NK-92 (cell line): Measurements from ENCODE around the gene MEGF6.

ENCODE experiments used
- DNase-seq: peaks from one replicate; lab custom pipeline; 2025; ENCODE audit not compliant: unreplicated experiment; lab: John Stamatoyannopoulos, UW

The MEGF6 gene

DNA sequence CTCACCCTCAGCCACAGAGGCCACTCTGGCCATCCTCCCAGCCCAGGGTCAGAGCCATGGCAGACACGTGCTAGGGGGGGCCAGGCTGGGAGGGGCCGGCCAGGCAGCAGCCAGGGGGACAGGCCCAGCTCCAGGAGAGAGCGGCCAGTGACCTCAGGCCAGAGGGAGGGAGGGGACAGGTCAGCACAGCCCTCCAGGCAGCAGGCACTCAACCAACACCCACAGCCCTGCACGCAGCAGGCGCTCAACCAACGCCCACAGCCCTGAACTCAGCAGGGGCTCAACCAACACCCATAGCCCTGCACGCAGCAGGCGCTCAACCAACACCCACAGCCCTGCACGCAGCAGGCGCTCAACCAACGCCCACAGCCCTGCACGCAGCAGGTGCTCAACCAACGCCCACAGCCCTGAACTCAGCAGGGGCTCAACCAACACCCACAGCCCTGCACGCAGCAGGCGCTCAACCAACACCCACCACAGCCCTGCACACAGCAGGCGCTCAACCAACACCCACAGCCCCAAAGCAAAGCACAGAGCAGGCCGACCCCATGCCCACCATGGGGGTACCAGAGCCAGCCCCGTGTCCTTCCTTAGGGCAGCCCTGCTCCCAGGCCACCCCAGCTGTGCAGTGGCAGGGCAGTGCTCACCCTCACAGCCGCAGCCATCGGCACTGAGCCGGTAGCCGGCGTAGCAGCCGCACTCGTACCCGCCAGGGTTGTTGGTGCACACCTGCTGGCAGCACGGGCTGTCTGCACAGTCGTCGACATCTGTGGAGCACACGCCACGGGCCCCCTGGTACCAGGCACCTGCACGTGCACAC lies 101.0 kb downstream of the MEGF6 start:
- no peak for DNase-seq

DNA sequence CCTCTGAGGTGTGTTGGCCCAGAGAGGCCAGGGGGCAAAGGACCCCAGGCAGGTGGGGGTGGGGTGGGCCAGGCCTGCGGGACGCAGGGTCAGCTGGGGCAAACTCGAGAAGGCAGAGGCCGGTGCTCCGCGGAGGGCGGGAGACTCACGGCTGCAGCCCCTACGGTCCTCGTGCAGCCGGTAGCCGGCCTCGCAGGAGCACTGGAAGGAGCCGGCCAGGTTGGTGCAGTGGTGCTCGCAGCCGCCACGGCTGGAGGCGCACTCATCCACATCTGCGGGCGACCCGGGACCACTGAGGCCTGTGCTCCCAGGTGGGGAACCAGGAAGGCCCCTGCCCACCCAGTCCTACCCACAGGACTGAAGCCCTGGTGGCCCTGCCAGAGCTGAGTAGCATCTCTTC lies 101.6 kb downstream of the MEGF6 start:
- DNase-seq: no peak

DNA sequence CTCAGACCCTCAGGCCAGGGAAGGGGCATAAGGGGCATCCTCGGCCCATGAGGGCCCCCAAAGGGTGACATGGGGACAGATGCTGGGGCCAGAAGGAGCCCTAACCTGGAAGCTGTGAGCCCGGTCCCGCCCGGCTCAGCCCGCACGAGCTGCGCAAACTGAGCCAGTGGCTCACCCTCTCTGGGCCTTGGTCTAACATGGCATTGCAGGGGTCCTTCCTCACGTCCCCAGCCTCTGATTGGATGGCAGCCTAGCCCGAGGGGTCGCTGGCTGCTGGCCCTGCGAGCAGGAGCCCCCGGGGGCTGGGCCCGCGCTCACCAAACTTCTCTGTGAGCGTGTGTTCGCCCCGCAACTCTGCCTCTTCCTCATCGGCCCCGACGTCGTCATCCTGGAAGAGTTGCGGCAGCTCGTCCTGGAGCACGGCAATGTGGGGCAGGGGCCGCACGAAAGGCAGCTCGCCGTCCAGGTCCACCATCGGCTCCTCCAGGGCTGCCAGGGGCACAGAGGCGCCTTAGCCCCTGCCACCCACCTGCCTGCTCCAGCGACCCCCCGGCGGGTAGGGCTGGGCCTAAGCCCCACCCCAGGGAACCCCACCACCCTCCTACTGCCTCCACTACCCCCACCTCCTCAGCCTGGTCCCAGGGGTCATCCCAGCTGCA lies 102.4 kb downstream of the MEGF6 start:
- no peak for DNase-seq

DNA sequence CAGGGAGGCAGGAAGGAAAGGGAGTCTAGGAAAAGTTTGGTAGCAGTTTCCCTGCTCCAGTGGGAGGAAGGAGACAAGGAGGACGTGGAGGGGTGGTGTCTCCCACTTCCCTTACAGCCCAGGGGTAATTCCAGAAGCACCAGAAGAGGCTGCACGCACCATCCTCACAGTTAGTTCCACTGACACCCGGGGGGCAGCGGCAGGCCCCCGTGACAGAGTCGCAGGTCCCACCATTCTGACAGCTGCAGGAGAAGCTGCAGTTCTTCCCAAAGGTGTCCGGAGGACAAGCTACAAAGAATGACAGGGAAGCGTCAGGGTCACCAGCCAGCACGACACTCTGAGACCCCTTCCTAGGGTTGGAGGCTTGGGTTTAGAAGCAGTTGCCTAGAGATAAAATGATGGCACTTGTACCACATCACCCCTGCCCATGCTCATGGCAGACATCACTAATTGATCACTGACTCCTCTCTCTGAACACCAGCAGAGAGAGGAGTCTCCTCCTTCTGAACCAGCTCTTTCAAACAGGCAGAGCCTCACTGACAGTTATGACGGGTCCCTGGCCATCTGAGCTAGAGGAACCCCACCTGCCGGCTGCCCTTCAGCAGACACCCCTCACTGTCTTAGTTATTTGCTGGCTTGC lies 103.6 kb downstream of the MEGF6 start:
- DNase-seq: no peak

DNA sequence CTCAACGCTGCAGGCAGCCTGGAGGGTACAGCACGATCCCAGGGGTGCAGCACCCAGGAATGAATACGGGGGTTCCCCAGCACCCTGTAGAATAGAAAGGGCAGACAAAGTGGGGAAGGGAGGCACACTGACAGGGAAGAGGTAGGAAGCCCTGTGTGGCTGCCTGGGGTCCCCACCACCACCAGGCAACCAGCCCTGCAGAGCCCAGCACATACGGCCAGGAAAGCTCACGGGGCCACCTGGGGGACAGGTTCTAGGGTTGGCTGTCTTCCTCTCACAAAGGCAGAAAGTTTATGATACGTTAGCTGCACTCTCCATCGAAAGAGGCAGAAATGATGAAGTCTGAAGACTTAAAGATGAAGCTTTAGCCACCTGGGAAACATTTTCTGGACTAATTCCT lies 104.4 kb downstream of the MEGF6 start:
- no peak for DNase-seq

DNA sequence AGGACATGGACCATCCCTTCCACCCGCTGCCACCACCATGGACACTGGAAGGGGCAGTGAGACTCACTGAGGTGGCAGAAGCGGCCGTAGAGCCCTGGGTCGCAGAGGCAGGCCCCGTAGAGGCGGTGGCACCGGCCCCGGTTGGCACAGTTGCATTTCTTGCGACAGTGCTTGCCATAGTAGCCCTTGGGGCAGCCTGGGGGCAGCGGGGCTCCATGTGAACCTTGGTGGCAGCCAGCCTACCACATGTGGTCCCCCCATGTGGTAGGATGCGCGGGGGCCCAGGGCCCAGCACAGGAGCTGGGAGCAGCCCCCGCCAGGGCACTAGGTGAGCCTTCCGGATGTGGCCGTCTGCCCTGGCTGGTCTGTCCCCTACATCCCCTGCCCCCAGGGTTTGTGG lies 105.3 kb downstream of the MEGF6 start:
- no peak for DNase-seq

DNA sequence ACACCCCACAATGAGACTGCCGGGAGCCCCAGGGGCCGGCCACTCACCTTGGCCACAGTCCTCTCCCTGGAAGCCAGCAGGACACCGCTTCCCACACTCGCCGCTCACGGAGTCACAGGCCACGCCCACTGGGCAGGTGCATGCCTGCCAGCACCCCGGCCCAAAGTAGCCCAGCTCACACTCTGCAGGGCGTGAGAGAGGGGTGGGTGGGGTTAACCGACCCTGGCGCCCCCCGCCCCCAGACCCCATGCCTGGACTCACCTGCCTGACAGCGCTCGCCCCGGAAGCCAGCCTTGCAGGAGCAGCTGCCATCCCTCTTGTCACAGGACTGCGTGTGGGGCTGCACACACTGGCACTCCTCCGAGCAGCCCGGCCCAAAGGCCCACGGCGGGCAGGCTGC lies 106.1 kb downstream of the MEGF6 start:
- no peak for DNase-seq

DNA sequence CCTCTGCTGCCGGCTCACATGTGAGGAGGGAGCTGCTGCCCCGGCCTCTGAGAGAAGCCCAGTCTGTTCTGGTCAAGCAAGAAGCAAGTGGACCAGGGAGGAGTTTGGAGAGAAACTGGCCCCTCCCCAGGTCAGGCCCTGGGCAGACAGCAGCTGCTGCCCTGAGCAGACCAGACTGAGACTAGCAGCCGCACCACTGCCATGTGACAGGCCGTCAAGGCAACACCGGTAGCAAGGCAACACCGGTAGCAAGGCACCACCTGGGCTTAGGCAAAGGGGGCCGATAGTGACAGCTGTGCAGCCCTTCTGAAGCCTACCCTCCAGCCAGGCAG lies 106.5 kb downstream of the MEGF6 start:
- no peak for DNase-seq

DNA sequence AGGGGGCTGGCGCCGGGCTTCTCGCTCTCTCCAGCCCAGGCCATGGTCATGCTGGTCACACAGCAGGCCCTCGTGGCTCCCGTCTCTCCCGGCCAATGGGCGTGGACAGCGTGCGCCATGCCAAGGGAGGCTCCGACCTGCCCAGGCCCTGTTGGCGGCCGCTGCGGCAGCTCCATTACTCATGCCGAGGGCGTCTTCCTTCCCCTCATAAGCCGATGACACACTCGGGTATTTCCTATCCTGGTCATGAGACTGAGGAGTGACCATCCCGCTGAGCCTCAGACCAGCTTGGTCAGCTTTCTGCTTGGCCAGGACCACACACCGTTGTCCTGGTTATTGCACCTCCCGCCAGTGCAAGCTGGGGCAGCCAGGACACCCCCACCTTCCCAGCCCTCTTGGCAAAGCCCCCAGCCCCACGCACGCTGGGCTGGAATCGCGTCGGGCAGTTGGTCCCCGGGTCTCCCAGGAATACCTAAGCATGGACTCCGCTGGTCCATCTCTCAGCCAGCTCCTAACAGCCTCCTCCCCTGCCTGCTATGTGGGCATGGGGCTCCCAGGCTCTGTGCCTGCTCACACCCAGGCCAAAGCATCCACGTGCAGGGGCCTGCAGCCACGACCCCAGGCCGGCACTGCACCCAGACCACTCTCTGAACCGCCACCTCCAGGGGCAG lies 107.0 kb downstream of the MEGF6 start:
- DNase-seq: no peak

DNA sequence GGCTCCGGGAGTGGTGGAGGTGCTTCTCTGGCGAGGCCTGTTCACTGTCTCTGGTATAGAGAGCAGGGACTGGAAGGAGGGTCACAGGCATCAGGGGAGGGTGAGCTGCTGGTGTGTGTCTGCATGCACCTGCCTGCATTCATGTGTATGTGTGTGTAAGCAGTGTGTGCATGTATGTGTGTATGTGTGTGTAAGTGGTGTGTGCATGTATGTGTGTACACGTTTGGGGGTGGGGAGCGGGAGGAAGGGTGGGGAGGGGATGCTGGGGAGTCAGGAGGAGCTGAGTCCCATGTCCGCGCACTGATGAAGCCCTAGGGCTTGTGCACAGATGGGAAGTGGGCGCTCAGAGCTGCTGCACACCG lies 107.8 kb downstream of the MEGF6 start:
- no peak for DNase-seq

DNA sequence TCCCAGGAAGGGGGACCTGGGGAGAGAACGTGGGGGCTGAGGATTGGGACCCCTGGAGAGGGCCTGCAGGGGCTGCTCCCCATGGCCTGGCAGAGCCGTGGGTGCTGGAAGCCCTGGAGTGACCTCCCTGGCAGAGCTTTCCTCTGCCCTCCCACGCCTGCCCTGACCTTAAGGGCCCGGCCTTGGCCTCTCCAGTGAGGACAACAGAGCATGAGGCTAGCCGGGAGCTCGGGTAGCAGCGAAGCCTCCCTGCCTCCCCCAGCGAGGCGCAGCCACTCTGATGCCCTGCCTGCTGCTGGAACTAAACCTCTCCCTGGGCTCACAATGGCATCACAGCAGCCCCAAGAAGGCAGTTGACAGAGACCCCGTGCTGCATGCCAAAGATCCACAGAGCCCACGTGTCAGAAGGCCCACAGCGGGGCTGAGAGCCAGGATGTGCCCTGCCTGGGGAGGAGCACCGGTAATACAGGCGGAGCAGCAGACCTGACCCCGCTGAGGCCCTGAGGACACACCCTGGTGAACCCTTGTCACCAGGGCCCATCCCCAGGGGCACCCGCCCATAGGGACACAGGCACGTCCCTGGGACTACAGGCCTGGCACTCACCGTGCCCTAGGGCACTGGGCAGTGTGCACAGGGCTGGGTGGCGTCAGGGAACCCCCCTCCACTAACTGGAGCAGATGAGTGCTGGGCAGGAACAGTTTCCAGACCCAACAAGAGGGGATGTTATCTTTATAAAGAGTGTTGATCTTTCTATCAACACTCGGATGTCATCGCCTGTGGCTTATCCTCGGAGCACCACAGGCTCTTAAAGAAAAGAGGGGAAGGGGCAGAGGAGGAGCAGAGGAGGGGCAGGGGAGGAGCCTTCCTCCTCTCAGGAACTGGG lies 108.4 kb downstream of the MEGF6 start:
- no peak for DNase-seq

DNA sequence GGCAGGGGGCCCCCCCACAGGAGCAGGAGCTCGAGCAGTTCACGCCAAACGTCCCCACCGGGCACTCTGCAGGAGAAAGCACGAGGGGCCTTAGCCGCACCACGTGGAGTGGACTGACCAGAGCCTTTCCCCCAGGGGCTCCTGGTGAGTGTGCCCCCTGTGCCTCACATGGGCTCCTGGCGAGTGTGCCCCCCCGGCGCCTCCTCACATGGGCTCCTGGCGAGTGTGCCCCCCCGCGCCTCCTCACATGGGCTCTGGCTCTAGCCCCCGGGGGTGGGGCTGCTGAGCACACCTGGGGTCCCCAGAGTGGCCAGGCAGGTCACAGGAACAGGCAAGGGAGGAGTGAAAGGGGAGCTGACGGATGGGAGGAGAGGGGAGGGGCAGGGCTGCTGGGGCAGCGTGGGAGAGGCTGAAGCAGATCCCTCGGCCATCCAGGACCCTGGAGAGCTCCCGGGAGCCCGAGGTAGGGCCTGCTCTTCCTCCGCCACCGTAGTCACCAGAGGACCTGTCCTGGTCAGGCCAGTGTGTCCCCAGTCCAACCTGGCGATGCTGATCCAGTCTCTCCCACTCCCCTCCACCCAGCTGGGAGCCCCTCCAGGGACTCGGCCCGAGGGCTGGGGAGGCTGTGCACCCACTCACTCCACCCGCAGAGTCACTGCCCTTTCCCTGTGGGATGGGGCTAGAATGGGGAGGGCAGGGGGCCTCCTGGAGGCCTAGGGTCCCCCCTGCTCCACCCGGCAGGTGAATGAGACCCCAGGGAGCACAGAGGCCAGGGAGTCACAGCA lies 109.3 kb downstream of the MEGF6 start:
- DNase-seq: no peak

DNA sequence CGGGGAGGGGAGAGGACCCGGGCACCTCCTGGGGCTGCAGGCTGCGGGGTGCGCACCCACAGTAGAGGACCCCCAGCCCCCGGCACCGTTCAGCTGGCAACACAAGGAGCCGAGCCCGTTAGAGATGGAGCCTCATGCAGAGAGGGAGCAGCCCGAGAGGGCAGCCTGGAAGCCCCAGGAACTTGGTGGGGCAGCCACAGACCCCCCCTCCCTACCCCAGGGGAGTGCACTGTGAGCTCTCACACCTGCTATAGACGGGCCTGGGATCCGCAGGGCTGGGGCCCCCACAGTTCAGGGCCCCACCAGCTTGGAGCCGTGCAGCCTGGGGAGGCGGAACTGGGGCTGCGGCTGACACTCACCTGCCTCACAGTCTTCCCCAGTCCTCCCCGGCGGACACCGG lies 109.9 kb downstream of the MEGF6 start:
- no peak for DNase-seq

DNA sequence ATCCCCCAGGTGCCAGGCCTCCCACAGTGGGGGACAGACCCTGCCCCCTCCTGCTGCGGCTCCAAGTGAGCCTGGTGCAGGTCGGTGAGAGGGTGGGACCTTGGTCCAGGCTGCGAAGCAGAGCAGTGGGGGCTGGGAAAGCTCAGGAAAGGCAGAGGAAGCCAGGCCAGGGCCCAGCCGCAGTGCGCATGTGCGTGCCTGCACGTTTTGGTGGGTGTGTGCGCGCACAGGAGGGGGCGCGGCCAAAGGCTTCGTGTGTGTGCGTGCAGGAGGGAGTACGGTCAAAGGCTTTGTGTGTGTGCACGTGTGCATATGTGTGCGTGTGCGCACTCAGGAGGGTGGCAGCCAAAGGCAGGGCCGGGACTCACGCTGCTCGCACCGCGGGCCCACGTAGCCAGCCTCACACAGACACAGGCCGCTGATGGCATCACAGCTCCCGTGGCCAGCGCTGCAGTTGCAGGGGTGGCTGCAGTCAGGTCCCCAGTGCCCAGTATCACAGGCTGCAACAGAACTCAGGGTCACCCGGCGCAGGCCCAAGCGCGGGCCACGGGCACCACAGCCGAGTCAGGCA lies 111.0 kb downstream of the MEGF6 start:
- no peak for DNase-seq

DNA sequence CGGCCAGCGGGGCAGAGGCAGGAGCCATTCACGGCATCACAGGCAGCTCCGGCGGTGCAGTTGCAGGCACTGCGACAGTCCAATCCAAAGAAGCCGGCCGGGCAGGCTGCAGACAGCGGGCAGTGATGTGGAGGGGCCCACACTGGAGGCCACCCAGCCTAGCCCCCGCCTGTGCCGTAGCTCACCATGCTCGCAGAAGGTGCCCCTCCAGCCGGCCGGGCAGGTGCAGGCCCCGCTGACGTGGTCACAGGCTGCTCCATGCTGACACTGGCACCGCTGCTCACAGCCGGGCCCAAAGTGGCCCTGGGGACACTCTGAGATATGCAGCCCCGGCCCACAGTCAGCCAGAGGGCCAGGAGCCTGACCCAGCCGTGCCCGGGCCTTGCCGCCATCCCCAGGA lies 111.7 kb downstream of the MEGF6 start:
- no peak for DNase-seq

DNA sequence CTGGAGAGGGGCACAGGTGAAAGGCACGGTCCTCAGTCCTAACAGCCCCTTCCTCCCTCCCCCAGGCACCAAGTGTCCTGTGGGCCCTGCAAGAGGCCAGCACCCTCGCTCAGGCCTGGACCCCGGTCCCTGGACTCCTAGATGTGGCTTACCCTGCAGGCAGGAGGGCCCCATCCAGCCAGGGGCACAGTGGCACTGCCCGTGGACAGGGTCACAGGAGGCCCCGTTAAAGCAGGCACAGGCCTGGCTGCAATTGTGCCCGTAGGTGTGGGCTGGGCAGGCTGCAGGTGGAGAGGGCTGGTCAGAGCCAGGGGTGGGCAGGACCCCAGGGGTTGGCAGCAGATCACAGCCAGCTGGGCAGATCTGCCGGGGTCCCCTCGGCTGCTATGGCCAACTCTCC lies 112.3 kb downstream of the MEGF6 start:
- no peak for DNase-seq

DNA sequence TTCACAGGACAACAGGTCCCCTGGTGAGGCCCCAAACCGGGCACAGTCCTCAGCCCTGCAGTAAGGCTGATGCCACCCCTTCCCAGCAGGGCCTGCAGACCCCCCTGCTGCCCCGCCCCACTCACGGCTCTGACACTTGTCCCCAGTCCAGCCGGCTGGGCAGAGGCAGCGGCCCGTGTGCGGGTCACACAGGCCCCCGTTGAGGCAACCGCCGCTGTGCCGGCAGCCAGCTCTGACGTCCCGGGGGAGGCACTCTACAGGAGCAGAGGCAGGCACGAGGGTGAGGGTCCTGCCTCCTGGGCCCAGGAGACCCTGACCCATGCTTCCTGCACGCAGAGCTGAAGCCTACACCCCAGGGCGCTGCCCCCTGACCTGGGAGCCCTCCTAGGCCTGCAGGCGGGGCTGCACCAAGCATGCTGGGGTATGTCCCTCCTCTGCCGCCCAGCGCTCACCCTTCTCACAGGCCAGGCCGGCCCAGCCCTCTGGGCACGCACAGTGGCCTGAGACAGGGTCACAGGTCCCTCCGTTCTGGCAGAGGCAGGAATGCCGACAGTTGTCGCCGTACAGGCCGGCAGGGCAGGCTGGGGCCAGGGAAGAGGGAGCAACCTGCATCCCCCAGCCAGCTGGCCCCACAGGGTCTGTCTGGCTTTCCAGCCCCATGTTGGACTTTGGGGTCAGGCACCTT lies 112.9 kb downstream of the MEGF6 start:
- no peak for DNase-seq

DNA sequence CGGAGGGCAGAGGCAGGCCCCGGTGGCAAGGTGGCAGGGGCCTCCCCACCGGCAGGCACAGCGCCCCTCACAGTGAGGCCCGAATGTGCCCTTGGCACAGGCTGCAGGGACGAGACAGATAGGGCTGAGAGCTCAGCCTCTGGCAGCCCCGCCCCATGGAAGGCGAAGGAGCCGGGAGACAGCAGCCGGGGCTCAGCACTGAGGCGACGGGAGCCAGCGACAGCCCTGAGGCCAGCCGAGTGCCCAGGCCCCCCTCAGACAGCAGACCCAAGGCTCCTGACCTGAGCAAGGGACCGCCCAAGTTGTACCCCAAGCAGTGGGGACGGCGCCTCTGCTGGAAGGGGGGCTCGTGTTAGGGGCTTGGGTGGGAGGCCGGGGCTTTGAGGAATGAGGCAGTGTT lies 113.8 kb downstream of the MEGF6 start:
- no peak for DNase-seq

DNA sequence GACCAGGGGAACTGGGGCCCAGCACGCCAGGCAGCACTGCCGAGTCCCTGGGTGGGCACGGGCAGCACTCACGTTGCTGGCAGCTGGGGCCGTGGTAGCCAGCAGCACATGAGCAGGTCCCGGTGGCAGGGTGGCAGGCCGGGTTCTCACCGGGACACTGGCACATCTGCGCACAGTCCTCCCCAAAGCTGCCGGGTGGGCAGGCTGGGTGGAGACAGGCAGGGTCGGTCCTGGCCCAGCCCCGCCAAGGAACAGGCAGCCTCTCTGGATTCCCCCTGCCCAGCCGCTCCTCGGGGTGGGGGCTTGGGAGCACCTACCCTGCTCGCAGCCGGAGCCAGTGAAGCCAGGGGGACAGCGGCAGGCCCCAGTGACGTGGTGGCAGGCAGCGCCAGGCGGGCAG lies 114.4 kb downstream of the MEGF6 start:
- DNase-seq: no peak
